Globus pallidus (tissue), 1 donor: ENCODE data around the gene NCS1.

Experiments used
- DNase-seq: peaks from one replicate; pipeline ENCODE4 v3.0.0-alpha.2; 2015; ENCODE audit warnings: low spot score

Gene NCS1

DNA sequence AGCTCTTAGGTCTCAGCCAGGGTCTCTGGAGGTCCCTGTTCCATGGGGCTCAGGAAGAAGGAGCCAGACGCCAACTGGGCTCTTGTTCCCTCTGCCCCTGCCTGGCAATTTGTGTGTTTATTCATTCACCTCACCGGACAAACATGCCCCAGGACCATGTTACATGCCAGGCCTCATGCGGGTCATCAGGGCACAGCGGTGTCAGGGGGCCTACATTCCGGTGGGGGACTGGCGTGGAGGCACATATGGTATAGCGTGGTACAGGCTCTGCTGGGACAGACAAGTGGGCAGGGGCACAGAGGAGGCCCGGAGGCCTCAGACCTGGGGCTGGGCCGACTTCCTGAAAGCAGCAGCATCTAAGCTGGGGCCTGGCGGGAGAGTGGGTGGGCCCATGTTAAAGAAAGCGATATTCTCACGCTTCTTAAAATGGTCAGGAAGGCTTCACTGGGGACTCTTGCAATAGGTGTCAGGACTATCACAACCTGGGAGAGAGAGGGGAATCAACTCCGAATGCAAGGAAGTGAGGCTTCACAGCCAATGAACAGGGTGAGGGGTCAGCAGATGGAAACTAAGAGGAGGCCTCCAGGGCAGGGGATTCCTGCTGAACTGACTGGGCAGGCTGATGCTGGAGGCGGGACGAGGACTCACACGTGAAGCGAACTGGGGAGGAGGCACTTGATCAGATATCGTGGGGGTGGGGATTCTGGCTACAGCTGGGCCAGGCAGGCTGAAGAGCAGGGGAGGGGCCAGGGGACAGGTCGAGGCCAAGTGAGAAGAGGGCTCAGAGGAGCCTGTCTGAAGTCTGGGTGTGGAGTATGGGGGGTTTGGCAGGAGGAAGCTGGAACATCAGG, 41.9 kb downstream of the NCS1 start:
- DNase-seq, result no peak

DNA sequence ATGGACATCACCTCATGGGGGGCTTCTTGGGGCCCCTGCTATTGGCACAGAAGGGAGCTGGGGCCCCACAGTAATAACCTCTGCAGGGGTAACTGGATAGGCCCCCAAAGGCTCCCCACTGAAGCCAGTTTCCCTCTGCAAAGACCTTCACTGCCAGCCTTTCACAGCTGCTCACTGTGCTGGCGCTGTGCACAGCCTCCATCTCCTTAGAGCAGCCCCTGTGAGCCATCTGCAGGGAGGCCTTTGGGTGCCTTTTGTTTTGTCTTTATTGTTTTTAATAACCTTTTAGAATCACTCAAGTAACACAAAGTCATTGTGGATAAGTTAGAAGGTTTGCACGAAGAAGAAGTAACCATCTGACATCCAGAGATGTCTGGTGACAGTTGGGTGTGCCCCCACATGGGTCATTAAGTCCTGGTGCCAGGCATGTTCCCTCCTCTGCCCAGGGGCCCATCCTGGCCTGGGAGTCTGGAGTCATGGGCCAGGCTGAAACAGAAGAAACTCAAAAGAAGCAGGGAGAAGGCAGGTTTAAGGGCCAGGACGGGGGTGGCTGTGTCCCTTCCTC, 42.7 kb downstream of the NCS1 start:
- DNase-seq, result no peak

GRCh38 chr9:130215341-130216119, 43.3 kb downstream of the NCS1 start:
- DNase-seq, result no peak

DNA sequence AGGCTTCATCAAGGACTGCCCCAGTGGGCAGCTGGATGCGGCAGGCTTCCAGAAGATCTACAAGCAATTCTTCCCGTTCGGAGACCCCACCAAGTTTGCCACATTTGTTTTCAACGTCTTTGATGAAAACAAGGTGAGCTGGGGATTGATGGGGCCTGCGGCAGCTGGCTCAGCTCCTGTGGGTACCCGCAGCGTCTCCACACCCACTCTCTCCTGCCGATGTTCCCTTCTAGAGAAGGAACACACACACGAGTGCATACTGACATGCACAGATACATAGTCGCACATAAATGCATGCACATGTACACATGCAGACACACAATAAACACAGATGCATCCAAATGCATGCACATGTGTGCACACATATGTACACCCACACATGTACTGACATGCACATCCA, 45.6 kb downstream of the NCS1 start:
- DNase-seq, result no peak

DNA sequence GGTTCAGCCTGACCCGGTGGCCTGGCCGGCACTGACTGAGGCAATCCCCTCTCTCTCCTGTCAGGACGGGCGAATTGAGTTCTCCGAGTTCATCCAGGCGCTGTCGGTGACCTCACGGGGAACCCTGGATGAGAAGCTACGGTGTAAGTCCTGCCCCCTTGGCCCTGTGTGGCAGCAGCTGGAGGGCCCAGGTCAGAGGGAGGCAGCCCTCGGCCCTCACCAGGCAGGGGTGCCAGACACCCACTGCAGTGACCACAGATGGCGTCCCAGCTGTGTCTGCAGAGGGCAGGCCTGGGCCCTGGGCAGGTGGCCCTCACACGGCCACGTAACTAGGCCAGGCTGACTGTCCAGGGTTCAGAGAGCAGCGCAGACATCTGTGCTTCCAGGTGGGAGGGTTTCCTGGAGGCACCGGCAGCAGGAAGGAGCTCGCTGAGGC, 47.5 kb downstream of the NCS1 start:
- no peak for DNase-seq

- no peak for DNase-seq
Measured at GRCh38 chr9:130220352-130220751, 48.1 kb downstream of the NCS1 start.

DNA sequence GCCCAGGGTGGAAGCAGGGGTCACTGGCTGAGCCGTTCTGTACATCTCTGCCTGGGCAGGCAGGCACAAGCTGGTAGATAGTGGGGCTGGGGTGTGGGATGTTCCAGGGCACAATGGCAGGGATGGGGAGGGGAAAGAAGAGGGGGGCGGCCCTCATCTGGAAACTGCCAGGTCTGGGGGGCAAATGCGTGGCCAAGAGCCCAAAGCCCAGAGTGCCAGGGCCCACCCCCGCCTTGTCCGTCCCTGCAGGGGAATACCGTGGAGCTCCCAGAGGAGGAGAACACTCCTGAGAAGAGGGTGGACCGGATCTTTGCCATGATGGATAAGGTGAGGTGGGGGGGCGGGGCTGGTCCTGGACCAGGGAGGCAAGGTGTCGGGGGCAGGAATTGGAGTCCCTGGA, 50.6 kb downstream of the NCS1 start:
- no peak for DNase-seq

DNA sequence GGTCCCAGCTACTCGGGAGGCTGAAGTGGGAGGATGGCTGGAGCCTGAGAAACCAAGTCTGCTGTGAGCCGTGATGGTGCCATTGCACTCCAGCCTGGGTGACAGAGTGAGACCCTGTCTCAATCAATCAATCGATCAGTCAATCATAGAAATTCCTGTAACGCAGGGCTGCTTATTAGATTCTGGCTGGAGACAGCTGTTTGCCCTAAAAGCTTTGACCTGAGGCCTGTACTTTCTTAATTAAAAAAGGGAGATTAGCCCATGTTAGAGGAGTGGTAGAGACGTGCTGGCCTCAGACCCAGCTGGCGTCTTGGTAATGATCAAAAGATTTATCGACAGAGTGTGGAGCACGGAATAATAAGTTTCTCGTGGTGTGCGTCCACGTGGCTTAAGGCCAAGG, 52.9 kb downstream of the NCS1 start:
- DNase-seq, result no peak

- no peak for DNase-seq
Measured at GRCh38 chr9:130225586-130225985, 53.4 kb downstream of the NCS1 start.

DNA sequence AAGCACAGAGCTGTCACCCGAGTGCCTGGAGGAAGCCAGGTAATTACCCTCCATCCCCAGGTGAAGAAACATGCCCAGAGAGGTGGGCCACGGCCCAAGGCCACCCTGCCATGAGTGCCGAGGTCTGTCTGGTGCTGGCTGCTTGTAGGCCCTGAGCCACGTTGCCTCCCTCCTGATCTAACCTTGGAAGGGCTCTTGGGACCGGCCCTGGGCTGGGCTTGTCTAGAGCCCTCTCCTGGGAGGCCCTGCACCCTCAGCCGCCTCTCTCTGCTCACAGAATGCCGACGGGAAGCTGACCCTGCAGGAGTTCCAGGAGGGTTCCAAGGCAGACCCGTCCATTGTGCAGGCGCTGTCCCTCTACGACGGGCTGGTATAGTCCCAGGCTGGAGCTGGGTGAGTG, 53.9 kb downstream of the NCS1 start:
- DNase-seq, result no peak

GRCh38 chr9:130227833-130228232, 55.6 kb downstream of the NCS1 start:
- DNase-seq, result no peak

DNA sequence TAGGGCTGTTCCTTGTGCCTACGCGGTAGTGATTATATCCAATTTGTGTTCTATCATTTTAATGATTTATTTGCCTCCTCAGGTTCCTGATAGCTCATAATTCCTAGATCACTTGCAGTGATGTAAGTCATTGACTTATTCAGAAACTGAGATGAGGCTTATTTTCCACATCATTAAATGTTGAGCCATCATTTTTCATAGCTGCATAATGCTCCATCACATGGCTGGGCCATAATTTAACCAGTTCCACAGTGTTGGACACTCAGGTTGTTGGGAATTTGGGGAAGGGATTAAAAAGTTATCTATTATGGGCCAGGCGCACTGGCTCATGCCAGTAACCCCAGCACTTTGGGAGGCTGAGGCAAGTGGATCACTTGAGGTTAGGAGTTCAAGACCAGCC, 57.6 kb downstream of the NCS1 start:
- no peak for DNase-seq

DNA sequence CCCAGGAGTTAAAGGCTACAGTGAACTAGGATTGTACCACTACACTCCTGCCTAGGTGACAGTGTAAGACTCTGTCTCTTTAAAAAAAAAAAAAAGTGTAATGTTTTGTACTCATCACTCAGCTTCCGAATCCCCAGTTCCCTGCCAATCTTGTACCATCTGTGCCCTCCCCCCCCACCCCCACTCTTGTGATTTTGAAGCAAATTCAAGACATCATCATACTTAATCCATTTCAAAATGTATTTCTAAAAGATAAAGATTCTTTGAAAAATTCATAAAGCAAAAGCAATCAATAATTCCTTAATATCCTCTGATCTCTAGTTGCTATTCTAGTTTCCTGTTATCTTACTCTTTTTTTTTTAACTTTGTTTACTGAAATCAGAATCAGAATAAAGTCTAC, 58.4 kb downstream of the NCS1 start:
- no peak for DNase-seq

- no peak for DNase-seq
Measured at GRCh38 chr9:130232899-130233586, 60.8 kb downstream of the NCS1 start.

DNA sequence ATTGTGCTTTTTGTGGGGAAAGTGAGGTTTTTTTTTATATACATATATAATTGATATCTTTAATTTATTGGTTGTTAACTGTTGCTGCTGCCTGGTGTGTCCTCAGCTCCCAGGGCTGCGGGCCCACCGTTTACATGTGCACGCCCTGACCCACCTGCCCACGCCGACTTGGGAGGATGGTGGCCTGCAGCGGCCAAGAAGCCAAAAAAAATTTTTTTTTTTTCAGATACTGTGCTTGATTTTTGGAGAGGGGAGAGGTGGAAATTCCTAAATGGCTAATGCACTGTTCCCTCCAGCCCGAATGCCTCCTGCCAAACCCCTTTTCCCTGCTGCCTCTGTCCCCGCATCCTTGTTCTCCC, 61.4 kb downstream of the NCS1 start:
- DNase-seq, result no peak

DNA sequence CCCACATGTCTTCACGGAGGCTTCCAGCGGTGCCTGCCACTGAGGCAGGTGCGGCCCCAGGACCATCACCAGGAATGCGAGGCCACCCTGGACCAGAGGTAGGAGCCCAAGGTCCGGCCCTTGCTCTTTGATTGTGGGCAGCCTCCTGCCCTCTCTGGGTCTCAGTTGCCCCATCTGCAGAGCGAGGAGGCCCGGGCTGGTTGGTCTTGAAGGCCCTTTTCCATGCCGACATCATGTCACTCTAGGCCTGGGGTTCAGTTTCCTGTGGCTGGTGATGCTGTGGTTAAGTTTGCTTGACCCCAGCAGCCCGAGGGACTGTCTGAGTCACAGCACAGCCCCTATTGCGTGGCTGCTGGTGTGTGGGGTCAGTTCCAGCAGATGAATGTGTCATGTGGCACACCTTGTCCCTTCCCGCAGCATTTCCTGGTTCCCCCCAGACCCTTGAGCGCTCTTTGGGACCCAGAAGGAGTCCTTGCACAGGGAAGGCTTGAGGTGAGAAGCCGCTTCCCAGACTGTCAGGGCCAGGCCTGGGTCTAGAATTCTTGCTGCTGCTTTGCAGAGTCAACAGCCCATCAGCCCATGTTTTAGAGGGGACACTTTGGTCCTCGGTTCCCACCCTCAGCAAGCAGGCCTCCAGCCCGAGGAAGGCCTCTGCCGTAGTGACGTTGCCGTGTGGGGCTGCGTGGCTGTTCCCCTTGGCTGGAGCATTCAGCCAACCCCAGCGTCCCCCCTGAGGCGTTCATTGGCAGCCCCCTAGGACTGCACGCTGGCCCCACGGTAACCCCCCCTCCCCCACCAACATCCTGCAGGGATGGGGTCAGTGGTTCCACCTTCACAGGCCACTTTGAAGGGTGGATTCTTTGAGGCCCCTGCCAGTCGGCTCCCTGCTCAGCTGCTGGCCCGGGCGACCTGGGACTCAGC, 62.4 kb downstream of the NCS1 start:
- no peak for DNase-seq

- DNase-seq, result peak; percentile 51
Measured at GRCh38 chr9:130235558-130236435, 63.6 kb downstream of the NCS1 start.

GRCh38 chr9:130236436-130236985, 64.3 kb downstream of the NCS1 start:
- no peak for DNase-seq

- DNase-seq, result no peak
Measured at GRCh38 chr9:130237076-130237475, 64.9 kb downstream of the NCS1 start.
